Lung microvascular endothelial cell (primary cell): ENCODE results near the gene CAMK1G. TPM values are rescaled to one million over a fixed set of nuclear protein-coding genes. Genes with fewer than 3 reads are reported as not detected.

Experiments
- DNase-seq, 2 donors: peaks; one replicate each; pipeline versions ENCODE4 v3.0.0 to v3.0.0-alpha.2; 2010; ENCODE audit warnings: low read depth in 2 of 2
- total RNA-seq: library from RNA; depleted of rRNA; stranded (reverse); fragments of >200 nt; gene quantifications from 2 replicates; pipeline ENCODE4 v1.2.1, GENCODE V29; 2014

CAMK1G gene
- total RNA-seq, 1 donor from 2014 or later = not detected

DNA sequence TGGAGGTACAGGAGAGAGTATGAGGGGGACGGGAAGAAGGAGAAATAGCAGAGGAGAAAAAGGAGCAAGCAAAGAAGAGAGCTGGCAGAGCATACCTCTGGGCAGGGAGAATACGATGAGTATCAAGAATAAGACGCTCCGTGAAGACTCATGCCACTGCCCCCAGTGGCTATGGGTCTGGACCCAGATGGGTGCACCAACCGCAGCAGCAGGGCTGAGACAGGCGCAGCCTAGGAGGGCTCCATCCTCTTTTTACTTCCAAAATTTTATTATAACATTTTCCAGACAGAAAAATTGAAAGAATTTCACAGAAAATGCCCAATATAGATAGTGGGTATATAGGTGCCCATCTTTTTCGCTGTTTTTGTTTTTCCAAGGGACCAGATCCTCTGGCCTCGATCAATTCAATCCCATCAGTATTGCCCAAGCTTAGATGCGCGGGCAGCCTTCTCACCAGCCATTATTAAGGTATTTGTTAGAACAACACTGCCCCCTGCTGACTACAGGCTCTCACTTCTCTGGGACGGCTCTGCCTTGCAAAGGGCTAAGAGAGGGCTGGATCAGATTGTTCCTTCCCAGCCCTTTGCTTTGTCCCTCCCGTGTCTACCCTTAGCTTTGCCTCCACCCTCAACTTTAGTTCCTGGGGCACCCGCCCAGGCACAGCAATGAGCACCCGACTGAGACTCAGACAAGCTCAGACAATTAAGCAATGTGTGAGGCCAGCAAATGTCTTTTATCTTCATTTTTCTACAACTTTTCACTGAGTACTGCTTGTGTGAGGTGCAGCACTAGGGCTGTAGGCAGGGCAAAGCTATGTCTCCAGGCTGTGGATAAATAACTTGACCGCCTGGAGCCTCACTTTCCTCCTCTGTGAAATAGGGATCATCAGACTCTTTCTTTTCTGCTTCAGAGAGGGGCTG is 17.5 kb upstream of the CAMK1G start:
- peak; percentile 82 to 84 for DNase-seq

DNA sequence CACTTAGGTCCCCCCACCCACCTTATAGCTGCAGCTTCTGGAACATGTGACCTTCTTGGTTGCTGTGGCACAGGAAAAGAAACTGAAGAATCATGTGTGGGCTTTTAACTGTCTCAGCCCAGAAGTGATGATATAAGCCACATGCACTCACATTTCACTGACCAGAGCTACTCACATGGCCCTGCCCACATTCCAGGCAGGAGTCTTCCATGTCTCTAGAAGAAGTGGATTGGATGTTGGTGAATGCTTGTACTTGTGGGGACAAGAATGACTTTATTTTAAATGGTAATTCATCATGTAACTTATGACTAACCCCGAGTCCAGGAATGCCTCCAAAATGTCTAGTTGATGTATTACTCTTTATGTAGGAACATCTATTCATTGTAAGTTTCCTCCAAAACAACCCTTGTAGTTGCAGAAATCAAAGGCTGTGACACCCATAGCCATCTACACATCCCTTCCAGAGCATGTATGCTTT is 15.8 kb upstream of the CAMK1G start:
- DNase-seq = peak in 1 of 2 donors; percentile 65

DNA sequence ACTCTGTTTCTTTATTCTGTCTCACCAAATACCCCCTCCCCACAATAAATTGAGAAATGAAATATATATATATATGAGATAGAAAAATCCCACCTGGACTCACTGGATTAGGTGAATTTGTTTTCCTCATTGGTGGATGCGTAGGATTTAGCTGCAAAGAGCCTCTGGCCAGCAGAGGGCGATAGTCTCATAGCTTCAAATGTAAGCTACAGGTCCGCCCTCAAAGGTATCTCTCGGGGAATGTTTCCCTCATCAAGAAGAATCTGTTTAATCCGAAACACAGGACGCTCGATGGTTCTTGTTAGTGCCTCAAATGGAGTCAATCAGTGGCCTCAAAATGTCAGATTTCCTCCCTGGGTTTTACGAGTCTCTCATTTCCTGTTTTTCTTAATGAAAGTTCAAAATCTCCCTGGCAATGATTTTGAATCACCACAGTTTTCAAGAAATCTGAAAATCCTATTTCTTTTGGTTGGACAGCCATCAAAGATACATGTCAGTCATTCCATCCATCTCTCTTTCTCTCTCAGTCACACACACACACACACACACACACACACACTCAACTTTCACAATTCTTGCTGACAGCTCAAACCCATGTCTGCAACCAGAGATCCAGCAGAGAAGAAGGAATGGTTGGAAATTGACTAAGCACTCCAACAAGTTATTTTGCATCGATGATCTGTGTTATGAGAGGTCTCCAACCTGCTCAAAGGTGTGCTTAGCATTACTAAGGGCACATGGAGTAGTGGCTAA is 13.9 kb upstream of the CAMK1G start:
- DNase-seq = peak; percentile 83 to 85

GRCh38 chr1:209570743-209571142 is 12.8 kb upstream of the CAMK1G start:
- DNase-seq = no peak

- peak; percentile 75 to 77 for DNase-seq
These were observed 6.9 kb upstream of the CAMK1G start for GRCh38 chr1:209576392-209577197.

- peak in 1 of 2 donors; percentile 83 for DNase-seq
These were observed 6.2 kb upstream of the CAMK1G start for GRCh38 chr1:209577346-209577745.

DNA sequence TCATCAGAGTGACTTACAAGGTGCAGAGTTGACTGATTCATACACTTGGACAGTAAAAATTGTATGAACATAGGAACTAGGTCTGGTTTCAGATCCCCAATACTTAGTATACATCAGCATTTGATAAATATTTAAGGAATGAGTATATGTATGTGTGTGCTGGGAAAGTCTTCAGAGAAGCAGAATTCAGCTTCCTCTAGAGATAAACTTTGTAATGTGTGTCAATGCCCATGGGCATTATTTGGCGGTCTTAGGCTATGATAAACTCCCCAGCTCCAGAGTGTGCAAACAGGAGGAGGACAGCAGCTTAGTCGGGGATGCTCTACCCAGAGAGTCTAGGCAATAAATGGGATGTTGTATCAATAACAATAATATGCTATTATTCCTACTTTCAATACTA is 2.9 kb upstream of the CAMK1G start:
- no peak for DNase-seq

DNA sequence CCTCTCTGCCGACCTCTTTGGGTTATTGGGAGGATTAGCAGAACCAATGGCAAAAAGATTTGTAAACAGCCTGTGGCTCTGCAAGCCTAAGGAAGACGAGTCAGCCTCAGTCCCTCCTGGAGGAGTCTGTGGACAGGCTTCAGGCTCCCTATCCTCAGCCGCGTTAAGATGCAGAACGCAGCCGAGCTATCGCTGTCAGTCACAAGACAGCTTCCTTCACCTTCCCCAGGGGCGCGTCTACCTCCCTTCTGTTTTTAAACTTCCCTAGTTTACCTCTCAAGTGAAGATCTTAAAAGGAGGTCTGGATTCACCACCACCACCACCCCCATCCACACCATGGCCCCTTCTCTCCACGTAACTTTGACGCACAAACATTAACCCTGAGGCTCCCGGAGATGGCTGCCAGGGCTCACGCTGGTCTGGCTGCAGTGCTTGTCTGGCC is 738 bp downstream of the CAMK1G start:
- no peak for DNase-seq

GRCh38 chr1:209585197-209585596 is 1.7 kb downstream of the CAMK1G start:
- DNase-seq = no peak

DNA sequence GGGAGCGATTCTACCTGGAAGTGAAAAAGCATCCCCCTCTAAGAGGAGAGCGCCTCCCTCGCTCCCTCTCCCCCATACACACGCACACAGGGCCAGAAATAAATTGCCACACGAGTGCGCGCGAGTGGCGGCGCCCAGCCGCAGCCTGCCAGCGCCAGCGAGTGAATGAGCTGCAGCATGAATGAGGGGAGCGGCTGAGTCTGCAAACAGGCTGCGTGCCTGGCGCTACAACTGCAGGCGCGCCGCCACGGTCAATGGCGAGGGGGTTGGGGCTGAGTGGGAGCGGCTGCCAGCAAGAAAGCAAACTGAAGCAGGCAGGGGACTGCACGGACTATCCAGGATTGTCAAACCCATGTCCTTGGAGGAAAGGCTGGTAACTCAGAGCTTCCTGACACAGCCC is 2.2 kb downstream of the CAMK1G start:
- DNase-seq = peak; percentile 22 to 58

DNA sequence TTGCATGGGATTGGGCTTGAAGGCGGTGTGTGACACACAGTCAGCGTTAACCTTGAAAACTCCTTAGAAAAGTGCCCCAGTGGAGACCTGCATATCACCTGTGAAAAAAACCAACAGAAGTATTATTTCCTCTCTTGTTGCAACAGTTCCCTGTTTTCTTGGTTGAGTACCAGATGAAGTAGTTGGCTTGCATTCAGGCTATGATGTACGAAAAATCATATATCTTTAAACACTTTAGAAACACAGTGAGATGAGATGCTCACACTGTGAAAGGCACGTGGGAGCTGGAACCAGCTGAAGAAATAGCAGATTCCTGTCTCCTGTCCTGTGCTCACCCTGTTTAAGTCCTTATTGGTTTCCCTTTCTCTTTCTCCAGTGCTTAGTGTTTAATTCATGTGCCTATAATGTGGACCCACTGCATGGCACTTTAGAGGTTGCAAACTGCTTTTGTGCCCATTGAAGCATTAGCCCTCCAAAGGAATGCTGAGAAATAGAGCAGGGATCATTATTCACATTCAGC is 2.8 kb downstream of the CAMK1G start:
- peak in 1 of 2 donors; percentile 27 for DNase-seq

DNA sequence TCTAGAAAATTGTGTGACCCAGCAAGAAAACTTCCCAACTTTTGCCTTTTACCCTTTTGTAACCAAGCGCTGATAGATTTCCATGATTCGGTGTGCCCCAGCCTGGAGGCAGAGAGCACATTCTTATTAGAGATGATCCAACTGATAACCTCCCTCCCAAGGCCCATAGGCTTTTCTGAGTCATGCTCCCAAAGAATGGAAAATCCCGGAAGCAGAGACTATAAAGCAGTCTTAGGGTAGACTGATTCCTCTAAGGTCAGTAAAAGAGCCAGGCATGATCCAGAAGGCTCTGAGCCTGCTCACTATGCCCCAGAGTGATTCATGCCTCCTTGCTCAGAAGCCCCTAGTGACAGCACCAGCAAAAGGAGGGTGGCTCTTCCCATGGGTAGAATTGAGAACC is 4.3 kb downstream of the CAMK1G start:
- peak in 1 of 2 donors; percentile 84 for DNase-seq

GRCh38 chr1:209589440-209589839 is 5.9 kb downstream of the CAMK1G start:
- DNase-seq = no peak

GRCh38 chr1:209589863-209590262 is 6.3 kb downstream of the CAMK1G start:
- DNase-seq = no peak

DNA sequence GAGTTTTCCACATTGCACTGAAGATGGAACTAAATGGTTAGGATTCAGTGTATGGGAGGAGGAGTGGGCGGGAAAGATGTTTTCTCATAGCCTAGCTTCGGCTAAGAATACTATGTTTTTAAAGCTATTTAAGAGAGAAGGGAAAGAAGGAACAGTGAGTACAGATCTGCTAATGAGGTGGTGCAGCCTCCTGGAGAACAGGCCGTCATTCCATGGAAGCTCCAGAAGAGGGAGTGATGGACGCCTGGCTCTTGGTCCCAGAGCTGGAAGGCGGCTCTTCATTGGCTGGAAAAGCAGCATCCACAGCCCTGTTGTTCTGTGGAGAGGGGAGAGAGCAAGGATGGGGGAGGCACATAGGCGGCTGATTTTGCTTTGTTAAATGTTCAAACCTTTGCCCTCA is 6.9 kb downstream of the CAMK1G start:
- peak; percentile 45 to 68 for DNase-seq

DNA sequence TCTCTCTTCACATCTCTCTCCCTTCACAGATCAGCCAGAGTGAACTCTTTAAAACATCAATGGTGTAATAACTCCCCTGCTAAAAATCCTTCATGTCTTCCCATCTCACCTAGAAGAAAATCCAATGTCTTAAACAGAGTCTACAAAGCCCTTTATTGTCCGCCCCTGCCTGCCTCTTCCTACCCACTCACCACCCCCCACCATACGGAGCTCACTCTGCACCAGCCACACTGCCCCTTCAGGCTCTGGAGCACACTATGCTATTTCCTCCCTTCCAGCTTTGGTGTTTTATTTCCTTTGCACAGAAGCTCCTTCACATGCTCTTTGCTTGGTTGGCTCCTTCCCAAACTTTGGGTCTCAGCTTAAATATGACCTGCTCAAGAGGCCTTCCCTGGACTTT is 10.2 kb downstream of the CAMK1G start:
- peak in 1 of 2 donors; percentile 33 for DNase-seq

DNA sequence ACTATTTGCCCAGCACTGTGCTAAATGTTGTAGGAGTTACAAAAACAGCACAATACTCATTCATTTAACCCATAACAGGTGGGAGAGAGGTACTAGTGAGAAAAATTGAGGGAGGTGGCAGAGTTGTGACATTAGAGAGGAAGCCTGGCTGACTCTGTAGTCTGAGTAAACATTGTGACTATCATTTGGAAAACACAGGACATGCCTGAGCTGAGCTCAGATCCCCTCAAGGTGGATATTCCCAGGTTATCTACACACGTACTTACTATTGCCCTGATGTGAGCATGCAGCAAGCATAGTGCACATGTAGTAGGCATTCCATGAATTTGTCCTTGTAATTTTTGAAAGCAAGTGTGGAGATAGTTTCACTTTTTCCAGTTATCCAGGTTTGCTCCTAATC is 10.9 kb downstream of the CAMK1G start:
- DNase-seq = no peak

DNA sequence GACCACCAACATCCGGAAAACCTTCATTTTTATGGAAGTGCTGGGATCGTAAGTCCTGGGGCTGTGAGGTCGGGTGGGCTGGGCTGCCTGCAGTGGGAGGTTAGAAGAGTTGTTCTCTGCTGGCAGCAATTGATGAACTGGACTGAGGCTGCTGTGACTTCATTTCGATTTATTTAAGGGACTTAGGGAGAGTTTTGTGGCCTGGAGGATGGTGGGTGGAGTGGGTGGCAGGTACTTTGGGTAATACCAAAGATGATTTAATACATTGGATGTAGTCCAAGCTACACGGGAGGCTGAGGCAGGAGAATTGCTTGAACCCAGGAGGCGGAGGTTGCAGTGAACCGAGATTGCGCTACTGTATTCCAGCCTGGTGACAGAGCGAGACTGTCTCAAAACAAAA is 11.5 kb downstream of the CAMK1G start:
- no peak for DNase-seq

- DNase-seq = no peak
These were observed 12.2 kb downstream of the CAMK1G start for GRCh38 chr1:209595599-209596285.

DNA sequence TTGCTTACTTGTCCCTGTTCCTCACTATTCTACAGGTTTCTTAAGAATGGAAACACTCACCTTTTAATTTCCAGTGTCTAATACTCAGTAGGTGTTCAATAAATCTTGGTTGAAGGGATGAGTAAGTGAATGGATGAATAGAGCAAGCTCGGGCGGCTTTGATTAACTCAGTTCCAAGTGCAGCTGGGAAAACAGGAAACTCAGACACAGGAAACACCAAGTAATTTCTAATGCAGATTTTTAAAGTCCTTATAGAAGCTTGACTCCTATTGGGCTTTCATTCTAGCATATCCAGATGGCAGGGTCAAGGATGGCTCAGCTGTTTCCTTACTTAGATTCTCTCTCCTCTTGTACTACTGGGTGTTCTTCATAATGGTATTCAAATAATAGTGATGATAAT is 14.0 kb downstream of the CAMK1G start:
- DNase-seq = peak in 1 of 2 donors; percentile 91

- DNase-seq = no peak
These were observed 14.7 kb downstream of the CAMK1G start for GRCh38 chr1:209598227-209598626.
